ENCODE data around the gene ZNF625. TPM values are rescaled to one million over a fixed set of nuclear protein-coding genes. Genes with fewer than 3 reads are reported as not detected.

The ZNF625 gene
- total RNA-seq, 2 donors from 2014 or later: 2.0 to 4.6 TPM

- intact Hi-C loops (cut with DNase I): no loop called here
- Histone ChIP-seq H3K36me3 (no peaks in the 10 kb centered on the region), H3K4me1 (no peaks in the 10 kb centered on the region), H3K9me3 (no peaks in the 10 kb centered on the region), H3K27me3 (no peaks in the 10 kb centered on the region), H3K27ac (peak overlapping the region; percentile 67), H3K4me3 (peak overlapping the region; percentile 60), H3K9ac (ENCODE audit: low read depth in 2 of 2, low read length in 2 of 2) (peak overlapping the region; percentile 48 to 59)
- DNase-seq: peak; percentile 93
- no peak for TF ChIP-seq CTCF (IDR thresholded peaks at IDR 0.05)
Measured at GRCh38 chr19:12194827-12195731, 38.5 kb upstream of the ZNF625 start.

DNA sequence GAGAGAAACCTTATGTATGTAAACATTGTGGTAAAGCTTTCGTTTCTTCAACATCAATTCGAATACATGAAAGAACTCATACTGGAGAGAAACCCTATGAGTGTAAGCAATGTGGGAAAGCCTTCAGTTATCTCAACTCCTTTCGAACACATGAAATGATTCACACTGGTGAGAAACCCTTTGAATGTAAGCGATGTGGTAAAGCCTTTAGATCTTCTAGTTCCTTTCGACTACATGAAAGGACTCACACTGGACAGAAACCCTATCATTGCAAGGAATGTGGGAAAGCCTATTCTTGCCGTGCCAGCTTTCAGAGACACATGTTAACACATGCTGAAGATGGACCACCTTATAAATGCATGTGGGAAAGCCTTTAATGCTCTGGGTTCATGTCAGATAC is 31.1 kb upstream of the ZNF625 start:
- TF ChIP-seq CTCF (IDR thresholded peaks at IDR 0.05): no peak
- Histone ChIP-seq H3K4me3 (no peak overlapping the region), H3K9me3 (peaks cover 5% of the 10 kb centered on the region), H3K27me3 (no peaks in the 10 kb centered on the region), H3K9ac (ENCODE audit: low read depth in 2 of 2, low read length in 2 of 2) (no peak overlapping the region), H3K36me3 (peaks cover 17% of the 10 kb centered on the region), H3K4me1 (no peaks in the 10 kb centered on the region), H3K27ac (no peak overlapping the region)
- DNase-seq: no peak
- intact Hi-C loops (cut with DNase I): no loop called here

DNA sequence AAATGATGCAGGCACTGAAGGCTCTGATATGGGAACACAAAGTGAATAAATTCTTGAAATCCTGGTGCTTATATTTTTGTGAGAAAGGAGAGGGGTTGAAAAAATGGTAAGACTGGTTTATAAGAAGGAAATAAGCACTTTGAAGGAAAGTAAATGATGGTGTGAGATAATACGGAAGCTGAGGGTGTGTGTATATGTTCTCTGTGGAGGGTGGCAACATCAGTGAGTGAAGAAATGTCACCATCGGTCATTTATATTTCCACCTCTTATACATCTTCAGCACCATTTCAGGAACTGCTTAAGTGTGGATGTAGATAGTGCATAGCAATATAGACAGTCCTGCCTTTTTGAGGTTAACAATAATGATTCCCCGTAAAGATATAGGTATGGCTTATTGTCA is 23.8 kb upstream of the ZNF625 start:
- no peak for TF ChIP-seq CTCF (IDR thresholded peaks at IDR 0.05)
- Histone ChIP-seq H3K27ac (no peak overlapping the region), H3K9ac (ENCODE audit: low read depth in 2 of 2, low read length in 2 of 2) (no peak overlapping the region), H3K9me3 (no peaks in the 10 kb centered on the region), H3K4me3 (no peak overlapping the region), H3K27me3 (no peaks in the 10 kb centered on the region), H3K4me1 (no peaks in the 10 kb centered on the region), H3K36me3 (no peaks in the 10 kb centered on the region)
- DNase-seq: no peak
- intact Hi-C loops (cut with DNase I): no loop called here

GRCh38 chr19:12166626-12167025 is 10.1 kb upstream of the ZNF625 start:
- Histone ChIP-seq H3K9me3 (no peaks in the 10 kb centered on the region), H3K4me3 (no peak overlapping the region), H3K27ac (no peak overlapping the region), H3K27me3 (no peaks in the 10 kb centered on the region), H3K9ac (ENCODE audit: low read depth in 2 of 2, low read length in 2 of 2) (no peak overlapping the region), H3K36me3 (no peaks in the 10 kb centered on the region), H3K4me1 (no peaks in the 10 kb centered on the region)
- intact Hi-C loops (cut with DNase I): no loop called here
- no peak for DNase-seq
- no peak for TF ChIP-seq CTCF (IDR thresholded peaks at IDR 0.05)

DNA sequence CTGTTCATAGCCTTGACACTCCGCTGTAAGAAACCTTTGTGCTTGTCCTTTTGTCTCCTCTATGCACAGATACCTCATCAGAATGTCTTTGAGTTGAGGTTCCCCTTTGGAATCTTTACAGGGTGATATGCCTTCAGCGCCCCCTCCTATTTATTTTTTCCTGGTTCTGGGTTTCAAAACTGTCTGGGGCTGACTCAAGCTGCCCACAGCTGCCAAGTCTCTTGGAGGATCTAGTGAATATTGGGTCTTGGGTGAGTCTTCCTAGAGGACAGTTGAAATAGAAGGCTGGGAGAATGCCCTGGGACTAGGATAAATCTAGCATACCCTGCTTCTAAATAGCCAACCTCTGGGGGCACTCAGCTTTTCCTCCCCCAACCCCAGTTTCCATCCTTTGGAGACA is 7.3 kb upstream of the ZNF625 start:
- H3K27ac ChIP-seq: peak overlapping the region; percentile 95
- no peaks in the 10 kb centered on the region for H3K27me3 ChIP-seq
- no peaks in the 10 kb centered on the region for H3K4me1 ChIP-seq
- H3K9ac ChIP-seq (ENCODE audit: low read depth in 2 of 2, low read length in 2 of 2): peak overlapping the region; percentile 92 to 98
- peak overlapping the region; percentile 97 for H3K4me3 ChIP-seq
- DNase-seq: no peak
- H3K36me3 ChIP-seq: no peaks in the 10 kb centered on the region
- H3K9me3 ChIP-seq: no peaks in the 10 kb centered on the region
- no peak for TF ChIP-seq CTCF (IDR thresholded peaks at IDR 0.05)
- intact Hi-C loops (cut with DNase I): no loop called here
